Activated T-helper 9 cell treated with anti-CD3 and anti-CD28 coated beads, Interleukin-2, amount 50 U/mL, for 16 hours (primary cell): ENCODE data around the gene SKOR1.

ENCODE experiments used
- DNase-seq: peaks from one replicate; pipeline ENCODE4 v3.0.0-alpha.2; 2020; ENCODE audit warnings: low read depth

SKOR1 gene

DNA sequence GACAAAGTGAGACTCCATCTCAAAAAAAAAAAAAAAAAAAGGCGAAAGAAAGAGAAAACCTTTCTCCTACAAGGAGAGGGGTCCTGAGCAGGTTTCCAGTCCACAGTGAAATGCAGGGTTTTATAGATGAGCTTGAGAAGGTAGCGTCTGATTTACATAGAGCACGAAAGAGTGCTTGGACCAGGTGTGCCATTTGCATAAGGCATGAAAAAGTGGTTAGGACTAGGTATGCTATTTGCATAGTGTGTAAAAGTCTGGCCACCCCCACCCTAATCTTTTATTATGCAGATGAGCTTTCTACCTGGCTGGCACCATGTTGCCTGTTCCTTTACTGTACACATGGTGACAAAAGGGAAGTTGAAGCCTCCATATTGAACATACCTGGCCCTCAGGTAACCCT is 28.1 kb downstream of the SKOR1 start:
- no peak for DNase-seq

- DNase-seq, result no peak
Measured at GRCh38 chr15:67854358-67854757, 29.0 kb downstream of the SKOR1 start.

DNA sequence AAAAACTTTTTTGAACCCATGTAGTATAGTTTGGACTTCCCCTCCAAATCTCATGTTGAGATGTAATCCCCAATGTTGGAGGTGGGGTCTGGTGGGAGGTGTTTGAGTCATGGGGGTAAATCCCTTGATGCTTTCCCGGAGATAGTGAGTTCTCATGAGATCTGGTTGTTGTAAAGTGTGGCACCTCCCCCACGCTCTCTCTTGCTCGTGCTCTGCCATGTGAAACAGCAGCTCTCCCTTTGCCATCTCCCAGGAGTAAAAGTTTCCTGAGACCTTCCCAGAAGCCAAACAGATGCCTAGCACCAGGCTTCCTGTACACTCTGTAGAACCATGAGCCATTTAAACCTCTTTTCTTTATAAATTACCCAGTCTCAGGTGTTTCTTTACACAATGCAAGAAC is 30.5 kb downstream of the SKOR1 start:
- DNase-seq, result no peak

- no peak for DNase-seq
Measured at GRCh38 chr15:67857220-67857619, 31.9 kb downstream of the SKOR1 start.

GRCh38 chr15:67859331-67859946 is 34.1 kb downstream of the SKOR1 start:
- no peak for DNase-seq

- DNase-seq, result no peak
Measured at GRCh38 chr15:67861983-67862382, 36.7 kb downstream of the SKOR1 start.

DNA sequence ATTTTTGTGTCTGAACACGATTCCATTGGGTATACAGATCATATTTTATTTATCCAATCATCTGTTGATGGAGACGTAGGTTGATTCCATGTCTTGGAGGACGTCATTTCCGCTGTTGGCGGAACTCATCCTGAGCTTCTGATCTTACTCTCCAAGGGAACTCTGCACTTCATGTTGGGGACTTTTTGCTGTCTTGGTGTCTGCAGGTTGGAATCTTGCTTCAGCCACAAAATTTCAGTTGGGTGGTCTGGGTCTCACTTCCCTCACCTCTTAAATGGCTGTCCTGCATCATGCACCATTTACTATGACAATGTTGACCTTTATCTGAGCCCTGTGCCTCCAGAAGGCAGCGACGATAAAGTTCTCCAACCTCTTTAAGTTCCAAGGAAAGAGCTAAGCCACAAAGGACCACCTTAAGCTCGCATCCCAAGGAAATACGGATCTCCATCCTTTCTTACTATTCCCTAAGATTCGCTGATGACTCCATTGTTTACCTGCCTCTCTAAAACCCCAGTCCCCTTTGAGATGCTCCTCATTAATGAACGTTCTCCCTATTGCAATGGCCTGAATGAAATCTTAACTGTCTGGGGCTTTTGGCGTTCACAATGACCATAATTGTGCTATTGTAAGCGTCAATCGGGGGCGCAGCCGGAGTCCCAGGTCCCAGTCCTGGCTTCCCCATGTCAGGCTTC is 37.6 kb downstream of the SKOR1 start:
- DNase-seq, result no peak

DNA sequence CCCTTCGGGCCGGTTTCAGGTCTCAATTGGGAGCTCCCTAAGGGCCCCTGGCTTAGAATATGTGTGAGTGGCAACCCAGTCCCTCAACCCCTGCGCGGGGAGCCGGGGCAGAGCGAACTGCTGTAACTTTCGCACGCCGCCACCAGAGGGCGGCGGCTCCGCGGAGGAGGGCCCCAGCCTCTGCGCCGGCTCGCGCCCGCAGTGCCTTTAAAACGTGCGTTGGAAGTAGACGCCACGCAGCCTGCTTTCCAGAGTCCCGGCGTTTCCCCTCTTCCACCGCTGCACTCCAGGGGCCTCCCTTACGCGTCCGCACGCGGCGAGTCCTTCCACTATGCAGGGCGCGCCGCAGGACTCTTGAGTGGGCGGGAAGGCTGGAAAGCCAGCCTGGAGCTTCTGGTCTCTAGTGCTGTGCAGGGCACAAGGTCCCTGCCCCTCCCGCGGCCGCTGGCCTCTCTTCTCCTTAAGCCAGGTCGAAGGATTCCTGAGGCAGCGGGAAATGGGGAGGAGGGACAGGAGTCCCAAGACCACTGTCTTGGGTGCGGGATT is 38.2 kb downstream of the SKOR1 start:
- peak; percentile 50 for DNase-seq

DNA sequence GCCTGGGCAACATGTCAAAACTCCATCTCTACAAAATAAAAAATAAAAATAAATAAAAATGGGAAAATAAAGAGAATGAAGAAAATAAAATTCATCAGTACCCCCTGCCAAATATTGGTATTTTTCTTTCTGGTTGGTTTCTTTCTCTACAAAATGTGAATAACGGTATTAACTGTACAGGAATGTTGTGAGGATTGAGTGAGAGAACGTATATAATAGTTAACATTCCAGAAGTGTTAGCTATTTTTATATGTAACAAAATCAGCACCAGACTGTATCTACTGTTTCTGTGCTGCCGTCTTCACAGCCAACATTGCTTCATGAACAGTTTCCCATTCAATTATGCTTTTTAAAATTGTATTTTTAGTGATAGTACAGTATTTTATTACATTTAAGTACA is 40.0 kb downstream of the SKOR1 start:
- no peak for DNase-seq

- DNase-seq, result no peak
Measured at GRCh38 chr15:67865766-67866165, 40.5 kb downstream of the SKOR1 start.

DNA sequence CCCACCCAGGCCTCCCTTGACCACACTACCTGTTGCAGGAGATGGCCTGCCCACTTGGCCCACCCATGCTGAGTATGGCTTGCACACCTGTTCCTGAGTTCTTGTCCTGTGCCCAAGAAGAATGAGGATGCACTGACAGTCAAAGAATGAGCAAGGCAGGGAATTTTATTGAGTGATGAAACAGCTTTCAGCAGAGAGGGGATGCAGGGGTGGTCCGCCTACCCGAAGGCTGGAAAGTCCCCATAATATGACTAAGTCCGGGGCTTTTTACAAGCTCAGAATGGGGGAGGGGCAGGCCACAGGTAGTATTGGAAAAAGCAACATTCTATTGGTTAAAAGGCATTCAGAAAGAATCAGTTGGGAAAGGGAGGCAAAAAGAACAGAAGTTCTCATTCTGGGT is 44.4 kb downstream of the SKOR1 start:
- no peak for DNase-seq

DNA sequence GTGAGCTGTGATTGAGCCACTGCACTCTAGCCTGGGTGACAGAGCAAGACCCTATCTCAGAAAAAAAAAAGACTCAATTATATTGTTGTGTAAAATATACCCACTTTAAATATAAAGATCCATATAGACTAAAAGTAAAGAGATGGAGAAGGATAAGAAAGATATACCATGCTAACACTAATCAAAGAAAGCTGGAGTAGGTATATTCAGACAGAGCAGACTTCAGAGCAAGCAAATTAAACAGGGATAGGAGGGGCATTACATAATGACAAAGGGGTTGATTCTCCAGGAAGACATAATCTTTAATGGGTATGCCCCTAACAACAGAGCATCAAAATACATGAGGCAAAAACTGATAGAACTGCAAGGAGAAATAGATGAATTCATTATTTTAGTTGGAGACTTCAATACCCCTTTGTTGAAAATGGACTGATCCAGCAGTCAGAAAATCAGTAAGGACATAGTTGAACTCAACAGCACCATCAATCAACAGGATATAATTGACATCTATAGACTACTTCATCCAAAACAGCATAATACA is 45.6 kb downstream of the SKOR1 start:
- no peak for DNase-seq

DNA sequence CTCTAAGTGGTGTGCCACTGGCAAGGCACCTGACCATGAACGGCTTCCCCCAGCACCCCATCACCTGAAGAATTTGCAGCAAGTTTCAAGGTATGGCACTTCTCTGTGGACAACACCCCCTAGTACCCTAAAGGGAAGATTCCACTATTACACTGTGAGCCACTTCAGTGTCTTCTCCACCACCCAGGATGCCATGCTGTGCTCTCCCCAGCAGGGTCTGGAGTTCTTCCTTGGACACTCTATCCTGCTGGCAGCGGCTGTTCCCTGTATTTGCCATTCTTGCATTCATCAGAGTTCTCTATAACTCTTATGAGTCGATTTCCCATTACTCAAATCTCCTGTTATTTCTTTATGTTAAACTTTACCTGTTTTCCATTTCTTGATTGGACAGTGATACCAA is 48.5 kb downstream of the SKOR1 start:
- no peak for DNase-seq

DNA sequence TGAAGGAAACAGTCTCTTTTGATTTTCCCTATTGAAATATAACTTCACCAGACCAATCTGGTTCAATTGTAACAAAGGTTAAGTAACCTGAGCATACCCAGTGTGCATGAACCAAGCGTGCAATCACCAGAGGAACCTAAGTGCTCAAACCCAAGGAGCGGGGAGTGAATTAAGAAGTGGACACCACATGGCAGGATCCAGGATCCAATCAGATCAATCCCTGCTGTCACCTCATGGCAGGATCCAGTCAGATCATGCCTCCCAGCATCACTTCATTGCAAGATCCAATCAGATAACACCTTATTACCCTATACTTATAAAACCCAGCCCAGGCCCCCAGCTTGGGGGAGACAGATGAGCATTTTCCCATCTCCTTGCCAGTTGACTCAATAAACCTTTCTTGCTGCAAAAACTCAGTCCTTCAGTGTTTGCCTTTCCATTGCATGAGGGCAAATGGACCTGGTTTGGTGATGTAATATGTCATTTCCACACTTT is 53.5 kb downstream of the SKOR1 start:
- no peak for DNase-seq

GRCh38 chr15:67879440-67880129 is 54.3 kb downstream of the SKOR1 start:
- DNase-seq, result no peak

GRCh38 chr15:67880651-67881182 is 55.4 kb downstream of the SKOR1 start:
- DNase-seq, result no peak

DNA sequence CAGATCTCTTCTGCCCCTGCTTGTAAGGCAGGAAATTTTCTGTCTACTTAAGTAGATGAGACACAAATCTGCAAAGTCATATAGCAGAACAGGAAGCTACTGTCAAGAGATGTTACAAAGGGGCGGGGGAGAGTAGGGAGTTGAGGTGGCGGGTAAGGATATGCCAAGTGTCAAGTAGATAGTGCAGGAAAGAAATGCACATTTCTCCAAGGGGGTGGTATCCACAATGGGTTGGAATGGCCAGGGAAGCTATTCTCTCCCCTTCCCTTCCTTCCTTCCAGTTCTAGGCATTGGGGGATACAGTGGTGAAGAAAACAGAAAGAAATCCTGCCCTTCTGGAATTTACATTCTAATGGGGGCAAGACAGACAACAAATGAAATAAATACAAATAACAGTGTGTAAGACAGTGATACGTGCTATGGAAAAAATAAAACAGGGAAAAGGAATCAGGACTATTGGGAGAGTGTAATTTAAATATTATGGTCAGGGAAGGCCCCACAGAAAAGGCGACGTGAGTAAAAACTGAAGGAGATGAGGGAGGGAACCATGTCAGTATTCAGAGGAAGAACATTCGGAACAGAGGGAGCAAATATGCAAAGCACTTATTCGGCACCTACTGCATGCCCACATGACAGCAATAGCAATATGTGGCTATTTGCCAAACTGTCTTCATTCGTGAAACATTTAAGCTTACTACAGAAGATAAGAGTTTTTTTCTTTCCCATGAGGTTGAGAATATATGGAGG is 57.4 kb downstream of the SKOR1 start:
- no peak for DNase-seq

DNA sequence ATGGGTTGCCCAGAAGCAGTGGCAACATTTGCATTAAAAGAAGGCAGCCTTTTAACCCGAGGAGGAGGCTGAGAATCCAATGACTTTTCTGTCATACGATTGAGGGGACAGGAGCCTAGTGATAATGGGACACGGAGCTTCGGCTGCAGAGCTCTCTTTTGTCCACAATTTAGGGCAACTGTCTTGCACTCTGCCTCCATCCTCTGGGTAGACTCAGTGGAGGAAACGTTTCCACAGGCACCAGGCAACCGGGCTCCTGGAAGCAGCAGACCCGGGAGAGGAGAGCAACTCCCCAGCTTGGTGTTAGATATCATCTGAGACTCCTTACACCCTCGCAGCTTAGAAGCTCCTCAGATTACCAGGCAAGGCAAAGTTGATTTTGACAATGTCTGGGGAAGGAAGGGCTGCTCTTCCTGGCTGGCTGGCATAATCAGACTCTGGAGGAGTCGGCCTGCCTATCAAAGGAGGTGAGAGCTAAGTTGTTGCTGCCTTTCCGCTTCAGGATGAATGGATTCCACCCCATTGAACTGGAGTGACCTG is 58.0 kb downstream of the SKOR1 start:
- no peak for DNase-seq

- no peak for DNase-seq
Measured at GRCh38 chr15:67884009-67884408, 58.7 kb downstream of the SKOR1 start.
